Ramos (cell line): ENCODE data around the gene ZSCAN2.

Source experiments
- in situ Hi-C: fragments of 300-500 bp; cut with MboI; formaldehyde crosslinking; loops from one replicate; pipeline ENCODE4 v1.14.3; 2022; ENCODE audit warnings: low sequenced_read_pairs; ENCODE audit not compliant: unreplicated experiment

The ZSCAN2 gene

DNA sequence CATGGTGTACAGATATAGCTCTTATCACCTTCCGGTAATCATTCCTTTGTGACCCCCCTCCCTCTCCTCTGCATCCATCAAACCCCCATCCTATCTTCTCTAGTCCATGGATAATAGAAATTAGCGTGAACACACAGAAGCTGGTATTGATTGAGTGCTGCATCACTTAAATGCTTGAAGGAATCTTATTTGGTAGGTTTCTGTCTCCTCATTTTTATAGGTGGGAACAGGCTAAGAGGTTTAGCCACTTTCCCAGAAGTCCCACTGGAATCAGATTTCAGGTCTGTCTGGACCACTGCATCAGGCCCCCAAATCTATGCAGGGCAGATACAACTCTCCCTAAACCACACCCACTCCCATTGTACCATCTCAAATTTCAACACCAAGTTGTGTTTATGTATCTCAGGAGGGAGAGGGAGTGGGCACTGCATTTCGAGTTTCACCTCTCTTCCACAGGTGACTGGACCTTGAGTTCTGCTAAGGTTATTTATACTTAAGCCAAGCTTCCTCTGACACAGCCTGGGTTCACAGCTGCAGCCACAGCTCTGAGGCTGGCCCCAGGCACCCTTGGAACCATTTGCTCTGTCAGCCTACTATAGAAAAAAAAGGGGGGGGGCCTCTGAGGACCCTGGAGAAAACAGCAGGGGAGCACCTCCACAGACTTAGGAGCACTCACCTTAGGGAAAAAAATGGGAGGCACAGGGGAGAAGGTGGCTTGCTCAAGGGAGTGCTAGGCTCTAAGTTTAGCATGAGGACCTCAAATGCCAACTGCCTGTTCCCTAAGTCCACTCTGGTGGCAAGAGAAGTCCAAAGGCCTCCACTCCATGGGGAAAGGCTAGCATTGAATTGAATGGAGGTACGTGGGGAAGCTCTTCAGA, 59.3 kb downstream of the ZSCAN2 start:
- in situ Hi-C loops, result no loop called here

DNA sequence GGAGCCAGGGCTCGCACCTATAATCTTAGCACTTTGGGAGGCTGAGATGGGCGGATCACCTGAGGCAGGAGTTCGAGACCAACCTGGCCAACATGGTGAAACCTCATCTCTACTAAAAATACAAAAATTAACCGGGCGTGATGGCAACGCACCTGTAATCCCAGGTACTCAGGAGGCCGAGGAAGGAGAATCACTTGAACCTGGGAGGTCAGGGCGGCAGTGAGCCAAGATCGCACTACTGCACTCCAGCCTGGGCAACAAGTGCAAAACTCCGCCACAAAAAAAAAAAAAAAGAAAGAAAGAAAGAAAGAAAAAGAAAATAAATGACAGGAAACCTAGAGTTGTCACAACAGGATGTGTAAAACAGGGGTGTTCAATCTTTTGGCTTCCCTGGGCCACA, 60.2 kb downstream of the ZSCAN2 start:
- in situ Hi-C loops, result no loop called here

DNA sequence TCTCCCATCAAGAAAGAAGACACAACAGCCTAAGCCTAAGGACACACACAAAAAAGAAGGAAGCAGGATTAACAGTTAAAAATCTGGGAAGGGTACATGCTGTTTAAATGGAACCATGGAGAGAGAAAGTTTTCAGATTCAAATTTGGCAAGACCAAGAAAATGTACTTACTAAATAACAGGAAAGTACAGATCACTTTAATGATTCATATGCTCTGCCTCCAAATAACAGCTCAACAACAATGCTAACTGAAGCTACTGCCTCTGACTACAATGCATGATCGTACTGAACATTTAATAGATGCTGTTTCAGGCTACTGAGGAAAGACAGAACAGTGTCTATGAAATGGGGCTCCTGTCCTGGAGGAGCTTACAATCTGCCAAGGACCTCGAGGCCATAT, 65.6 kb downstream of the ZSCAN2 start:
- in situ Hi-C loops, result no loop called here

DNA sequence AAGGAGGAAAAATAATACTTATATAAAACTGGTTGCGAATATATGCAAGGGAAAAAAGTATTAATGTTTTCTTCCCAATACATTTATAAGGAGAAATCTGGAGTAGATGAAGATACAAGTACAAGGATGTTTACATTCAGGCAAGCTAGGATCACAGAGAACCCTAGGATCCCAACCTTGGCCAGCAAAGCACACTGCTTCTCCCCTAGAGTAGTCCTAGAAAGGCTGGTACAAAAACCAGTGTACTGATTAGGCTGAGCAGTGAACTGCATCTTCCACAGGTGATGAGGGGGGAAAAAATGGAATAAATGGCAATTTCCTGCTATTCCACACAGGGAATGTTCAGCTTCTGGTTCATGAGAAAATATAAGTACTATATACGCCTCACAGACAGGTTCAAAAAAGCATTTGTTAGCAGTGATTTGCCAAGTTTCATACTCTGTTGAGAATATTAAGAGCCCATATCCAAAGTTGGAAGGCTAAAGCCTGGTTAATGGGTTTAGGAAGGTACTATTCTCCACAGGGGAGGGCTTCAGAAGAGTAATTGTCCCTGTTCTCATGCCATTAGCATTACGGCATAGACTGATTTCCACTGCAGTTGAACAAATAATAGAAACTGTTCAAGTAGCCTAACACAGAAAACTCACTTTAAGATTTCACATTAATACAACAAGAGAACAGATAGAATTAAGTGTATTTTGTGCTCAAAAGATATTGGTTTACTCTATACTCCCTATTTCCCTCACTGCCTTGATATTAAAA, 67.6 kb downstream of the ZSCAN2 start:
- in situ Hi-C loops, result no loop called here

DNA sequence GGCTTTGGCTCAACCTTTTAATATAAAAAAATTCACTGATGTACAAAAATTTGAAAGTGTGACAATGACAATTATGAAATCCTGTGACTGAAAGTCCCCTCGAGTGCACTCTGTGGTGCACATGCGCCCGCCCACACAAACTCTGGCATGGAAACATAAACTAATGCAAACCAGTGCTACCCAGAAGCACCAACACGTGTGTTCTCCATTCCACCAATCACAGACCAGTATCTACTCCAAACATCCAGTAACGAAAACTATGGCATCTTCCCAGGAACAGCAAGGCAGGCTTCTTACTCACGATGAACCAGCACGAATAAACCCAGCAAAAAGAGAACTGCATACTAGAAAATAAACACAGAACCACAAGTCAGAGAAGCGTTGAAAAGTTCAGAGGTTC, 68.9 kb downstream of the ZSCAN2 start:
- in situ Hi-C loops, result no loop called here

DNA sequence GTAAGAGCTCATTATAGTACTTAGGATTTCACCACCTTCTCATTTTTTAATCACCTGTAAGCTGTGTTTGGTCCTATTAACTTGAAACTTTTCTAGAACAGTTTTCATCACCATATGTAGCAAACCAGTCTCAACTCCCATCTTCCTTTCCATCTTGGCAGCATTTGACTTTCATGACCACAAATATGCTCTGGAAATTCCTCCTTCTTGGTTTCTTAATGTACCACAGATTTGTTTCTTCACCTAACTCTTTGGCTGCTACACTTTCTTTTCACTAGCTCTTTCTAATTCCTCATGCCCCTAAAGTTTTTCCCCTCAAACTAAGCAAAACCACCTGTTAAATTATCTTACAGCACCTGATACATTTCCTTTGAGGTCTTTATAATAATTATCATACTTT, 70.4 kb downstream of the ZSCAN2 start:
- in situ Hi-C loops, result no loop called here
